UCSD-AML1 (cell line): ENCODE measurements around the gene OBP2B.
A peak's percentile ranks its signal among the peaks of the same experiment; 100 is the strongest.
"Not testable (repeated sequence)": the region's sequence is repeated elsewhere in the genome, so short reads cannot be mapped to it uniquely, and the experiment has no call there.

Source experiments
- DNase-seq: peaks from one replicate; lab custom pipeline; 2025; ENCODE audit not compliant: unreplicated experiment; lab: John Stamatoyannopoulos, UW

OBP2B gene

GRCh38 chr9:133238851-133239532 lies 29.9 kb upstream of the OBP2B start:
- peak; percentile 79 for DNase-seq

- peak; percentile 66 for DNase-seq
Measured at GRCh38 chr9:133238272-133238850, 29.3 kb upstream of the OBP2B start.

DNA sequence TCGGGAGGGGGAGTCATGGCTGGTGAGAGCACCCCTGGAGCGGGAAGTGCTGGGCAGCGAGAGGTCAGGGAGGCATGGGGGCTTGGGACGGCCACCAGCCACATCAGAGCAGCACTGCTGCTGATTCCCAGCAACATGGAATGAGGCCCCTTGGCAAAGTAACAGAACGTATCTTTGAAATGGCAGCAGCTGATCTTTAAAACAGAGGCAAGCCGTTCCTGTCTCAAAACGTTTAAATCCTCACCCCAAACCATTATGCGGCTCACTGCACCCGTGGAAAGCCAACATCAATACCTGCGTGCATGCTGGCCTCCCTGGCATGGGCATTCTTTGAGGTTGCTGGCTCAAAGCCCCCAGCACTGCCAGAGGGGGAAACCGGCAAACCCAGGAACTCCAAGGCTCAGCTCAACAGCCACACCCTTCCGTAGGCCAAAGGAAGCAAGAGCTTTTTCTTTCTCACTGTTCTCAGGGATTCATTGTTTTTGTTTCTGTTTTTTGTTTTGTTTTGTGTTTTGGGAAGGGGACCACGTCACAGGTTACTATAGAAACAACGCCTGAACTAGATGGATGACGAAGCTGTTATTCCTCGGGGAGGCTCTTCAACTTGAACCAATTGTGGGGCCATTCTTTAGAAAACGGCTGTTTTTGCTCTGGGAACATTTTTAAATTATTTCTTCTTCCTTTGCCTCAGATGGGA lies 28.1 kb upstream of the OBP2B start:
- DNase-seq = no peak

GRCh38 chr9:133236291-133237034 lies 27.4 kb upstream of the OBP2B start:
- not testable (repeated sequence) for DNase-seq

DNA sequence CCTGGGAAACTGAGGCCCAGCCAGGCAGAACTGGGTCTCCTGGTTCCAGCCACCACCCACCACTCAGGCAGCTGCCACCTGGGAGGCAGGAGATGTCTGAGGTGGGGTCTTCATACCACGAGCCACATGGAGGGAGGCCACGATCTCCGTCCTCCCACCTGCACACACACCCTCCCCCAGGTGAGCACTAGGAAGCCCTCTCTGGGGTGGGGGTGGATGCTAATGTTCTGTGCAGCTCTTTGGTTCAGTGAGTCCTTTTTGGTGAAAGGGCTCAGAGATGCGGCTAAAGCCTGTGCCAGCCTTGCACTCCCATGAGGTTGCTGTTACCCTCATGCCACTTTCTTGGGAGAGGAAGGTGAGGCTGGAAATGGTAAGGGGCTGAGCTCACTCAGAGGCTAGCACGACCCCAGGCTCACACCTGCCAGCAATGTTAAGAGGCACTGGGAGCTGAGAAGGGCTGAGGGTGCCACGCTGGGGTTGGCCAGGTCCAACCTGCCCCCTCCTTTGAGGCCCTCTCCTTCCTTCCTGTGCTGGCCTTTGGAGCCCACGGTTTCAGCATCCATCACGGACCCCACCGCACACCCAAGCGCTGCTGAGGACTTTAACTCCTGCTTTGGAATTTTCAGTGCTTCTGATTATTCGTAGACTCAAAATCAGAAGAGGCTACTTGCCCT lies 26.6 kb upstream of the OBP2B start:
- no peak for DNase-seq

GRCh38 chr9:133234577-133235322 lies 25.7 kb upstream of the OBP2B start:
- DNase-seq = no peak

- no peak for DNase-seq
Measured at GRCh38 chr9:133233681-133234432, 24.8 kb upstream of the OBP2B start.

GRCh38 chr9:133231934-133232568 lies 23.0 kb upstream of the OBP2B start:
- DNase-seq = not testable (repeated sequence)

DNA sequence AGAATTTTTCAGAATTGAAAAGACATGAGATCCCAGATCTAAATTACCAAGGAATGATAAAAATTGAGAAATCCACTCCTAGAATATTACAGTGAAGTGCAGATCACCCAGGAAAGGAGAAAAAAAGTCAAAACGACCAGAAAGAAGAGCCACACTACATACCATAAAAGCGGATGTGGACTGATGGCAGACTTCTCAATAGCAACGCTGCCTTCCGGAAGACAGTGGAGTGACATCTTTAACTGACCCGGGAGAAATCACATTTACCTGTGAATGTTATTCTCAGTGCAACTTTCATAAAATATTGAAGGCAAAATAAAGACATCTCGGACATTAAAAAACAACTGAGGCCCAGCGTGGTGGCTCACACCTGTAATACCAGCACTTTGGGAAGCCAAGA lies 21.5 kb upstream of the OBP2B start:
- DNase-seq = not testable (repeated sequence)

DNA sequence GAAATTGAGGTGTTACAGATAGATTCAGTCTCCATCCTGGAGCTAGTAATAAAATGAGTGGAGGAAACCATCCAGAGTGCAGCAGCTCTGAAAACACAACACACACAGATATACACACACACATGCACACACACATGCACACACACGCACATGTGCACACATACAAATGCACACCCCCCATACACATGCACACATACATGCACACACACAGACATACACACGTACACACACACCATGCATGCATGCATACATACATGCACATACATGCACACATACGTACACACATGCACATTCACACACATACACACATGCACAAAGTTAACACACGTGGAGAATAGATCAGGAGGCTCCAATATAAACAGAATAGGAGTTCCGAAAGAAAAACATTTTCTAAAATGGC lies 21.0 kb upstream of the OBP2B start:
- no peak for DNase-seq

GRCh38 chr9:133228474-133229193 lies 19.6 kb upstream of the OBP2B start:
- DNase-seq = not testable (repeated sequence)

GRCh38 chr9:133227996-133228395 lies 18.9 kb upstream of the OBP2B start:
- DNase-seq = not testable (repeated sequence)

GRCh38 chr9:133227242-133227860 lies 18.3 kb upstream of the OBP2B start:
- DNase-seq = no peak

GRCh38 chr9:133226219-133227171 lies 17.4 kb upstream of the OBP2B start:
- DNase-seq = no peak

- no peak for DNase-seq
Measured at GRCh38 chr9:133225171-133226011, 16.3 kb upstream of the OBP2B start.

- no peak for DNase-seq
Measured at GRCh38 chr9:133224762-133225161, 15.7 kb upstream of the OBP2B start.
